Measurements from ENCODE around the gene SDK2.

Gene SDK2

GRCh38 chr17:73653810-73654209 is 9.6 kb upstream of the SDK2 start:
- no peak for DNase-seq (ENCODE audit: low spot score)

- DNase-seq (ENCODE audit: low spot score) = no peak
These were observed 8.7 kb upstream of the SDK2 start for GRCh38 chr17:73652886-73653480.

- DNase-seq (ENCODE audit: low spot score) = no peak
These were observed 6.5 kb upstream of the SDK2 start for GRCh38 chr17:73650617-73651200.

- no peak for DNase-seq (ENCODE audit: low spot score)
These were observed 5.9 kb upstream of the SDK2 start for GRCh38 chr17:73650140-73650539.

GRCh38 chr17:73648974-73649373 is 4.7 kb upstream of the SDK2 start:
- no peak for DNase-seq (ENCODE audit: low spot score)

- no peak for DNase-seq (ENCODE audit: low spot score)
These were observed 4.2 kb upstream of the SDK2 start for GRCh38 chr17:73648543-73648820.

- DNase-seq (ENCODE audit: low spot score) = no peak
These were observed 3.7 kb upstream of the SDK2 start for GRCh38 chr17:73647772-73648542.

- no peak for DNase-seq (ENCODE audit: low spot score)
These were observed 3.1 kb upstream of the SDK2 start for GRCh38 chr17:73647301-73647695.

- DNase-seq (ENCODE audit: low spot score) = no peak
These were observed 2.4 kb upstream of the SDK2 start for GRCh38 chr17:73646409-73647300.

GRCh38 chr17:73645050-73645871 is 1.0 kb upstream of the SDK2 start:
- DNase-seq (ENCODE audit: low spot score) = no peak

- no peak for DNase-seq (ENCODE audit: low spot score)
These were observed 447 bp downstream of the SDK2 start for GRCh38 chr17:73643852-73644144.

- no peak for DNase-seq (ENCODE audit: low spot score)
These were observed 1.0 kb downstream of the SDK2 start for GRCh38 chr17:73643001-73643851.

GRCh38 chr17:73642659-73643000 is 1.6 kb downstream of the SDK2 start:
- DNase-seq (ENCODE audit: low spot score) = no peak

GRCh38 chr17:73641826-73642600 is 2.2 kb downstream of the SDK2 start:
- no peak for DNase-seq (ENCODE audit: low spot score)

- DNase-seq (ENCODE audit: low spot score) = no peak
These were observed 3.6 kb downstream of the SDK2 start for GRCh38 chr17:73640691-73641090.

GRCh38 chr17:73639932-73640331 is 4.3 kb downstream of the SDK2 start:
- no peak for DNase-seq (ENCODE audit: low spot score)

GRCh38 chr17:73639322-73639721 is 4.9 kb downstream of the SDK2 start:
- no peak for DNase-seq (ENCODE audit: low spot score)

GRCh38 chr17:73638556-73638955 is 5.7 kb downstream of the SDK2 start:
- DNase-seq (ENCODE audit: low spot score) = no peak

- no peak for DNase-seq (ENCODE audit: low spot score)
These were observed 6.4 kb downstream of the SDK2 start for GRCh38 chr17:73637866-73638265.

GRCh38 chr17:73635101-73635817 is 9.0 kb downstream of the SDK2 start:
- no peak for DNase-seq (ENCODE audit: low spot score)

All from hepatic stellate cell (primary cell).